HCT116 (cell line): Measurements from ENCODE around the gene ANGEL1. TPM values are rescaled to one million over a fixed set of nuclear protein-coding genes. Genes with fewer than 3 reads are reported as not detected.

Experiments
- ATAC-seq: fragments of 200-7000 bp; cut with Tn5 transposase; 2 replicates; pipeline ENCODE4 v1.9.1; 2020; ENCODE audit warnings: mild to moderate bottlenecking, moderate library complexity
- BruUV-seq: library from RNA; stranded (reverse); fragments of 400-500 nt; replicated peaks from 2 replicates; lab custom pipeline; 2021; lab: Mats Ljungman, UMichigan
- CTCF ChIA-PET: fragments of 300-600 bp; sonication (Branson Sonifier 250); formaldehyde crosslinking; loops from one replicate; lab custom pipeline; 2021; ENCODE audit warnings: antibody characterized with exemption; lab: Charles Lee
- POLR2A ChIA-PET: fragments of 300-600, 350-600 bp; sonication (Branson Sonifier 250); formaldehyde crosslinking; loops from one replicate; lab custom pipeline; 2021; ENCODE audit warnings: antibody characterized with exemption; lab: Charles Lee
- RAD21 ChIA-PET, 2 experiments: fragments of 300-600 bp; sonication (Branson Sonifier 250); formaldehyde crosslinking; loops; one replicate each; lab custom pipeline; 2023; ENCODE audit warnings: low total read pairs in 2 of 2; ENCODE audit not compliant: uncharacterized antibody in 2 of 2, unreplicated experiment in 2 of 2, low non-redundant PET in 1 of 2; lab: Charles Lee
- DNase-seq: peaks from one replicate; pipeline ENCODE4 v3.0.0-alpha.2; 2010; ENCODE audit warnings: low read depth, low spot score
- H2AFZ ChIP-seq: fragments of 200-600 bp; shearing (Covaris generic), sonication (generic); 2 replicates; pipeline ENCODE4 v1.6.1; 2017; ENCODE audit warnings: low read depth, mixed run types, mixed read lengths, antibody characterized with exemption, low read length; ENCODE audit not compliant: poor library complexity, severe bottlenecking
- H3K27ac ChIP-seq: 2 replicates; pipeline ENCODE4 v1.5.1; 2012; ENCODE audit warnings: low read depth, low read length
- H3K27me3 ChIP-seq: fragments of 200-600 bp; sonication (generic); 2 replicates; pipeline ENCODE4 v1.6.1; 2016; ENCODE audit warnings: mixed run types, low read length, mixed read lengths; ENCODE audit not compliant: insufficient read depth
- H3K36me3 ChIP-seq, 2 experiments: fragments of 200-500 bp in 1 of 2; fragments of 200-600 bp in 1 of 2; sonication (Bioruptor generic) in 1 of 2; sonication (generic) in 1 of 2; 2 replicates each; pipeline versions ENCODE4 v1.5.1 to v1.6.1; 2014 to 2016; ENCODE audit warnings: low read length in 2 of 2, inconsistent platforms in 1 of 2, mixed read lengths in 1 of 2, mixed run types in 1 of 2; ENCODE audit not compliant: insufficient read depth in 2 of 2, control insufficient read depth in 1 of 2
- H3K4me1 ChIP-seq, 2 experiments: fragments of 200-600 bp in 1 of 2; sonication (generic) in 1 of 2; 2 replicates each; pipeline versions ENCODE4 v1.5.1 to v1.6.1; 2012 to 2017; ENCODE audit warnings: low read length in 2 of 2, inconsistent platforms in 1 of 2, mild to moderate bottlenecking in 1 of 2, mixed read lengths in 1 of 2, mixed run types in 1 of 2, moderate library complexity in 1 of 2; ENCODE audit not compliant: insufficient read depth in 2 of 2, control insufficient read depth in 1 of 2
- H3K4me2 ChIP-seq: fragments of 200-600 bp; sonication (generic); 2 replicates; pipeline ENCODE4 v1.6.1; 2017; ENCODE audit warnings: mixed run types, low read length, mixed read lengths
- H3K4me3 ChIP-seq, 2 experiments: fragments of 200-600 bp in 1 of 2; sonication (generic) in 1 of 2; replicated peaks in 1 of 2; 2 replicates each; pipeline ENCODE4 v1.5.1; 2011 to 2016; ENCODE audit warnings: low read length in 2 of 2, control low read depth in 1 of 2, low read depth in 1 of 2, mild to moderate bottlenecking in 1 of 2, mixed read lengths in 1 of 2, mixed run types in 1 of 2
- H3K79me2 ChIP-seq: fragments of 200-600 bp; sonication (generic); 2 replicates; pipeline ENCODE4 v1.6.1; 2017; ENCODE audit warnings: mild to moderate bottlenecking, mixed run types, low read length, moderate library complexity, mixed read lengths; ENCODE audit not compliant: insufficient read depth
- H3K9ac ChIP-seq: fragments of 200-600 bp; sonication (generic); 2 replicates; pipeline ENCODE4 v1.6.1; 2016; ENCODE audit warnings: low read length, mixed read lengths
- H3K9me2 ChIP-seq: fragments of 200-600 bp; sonication (generic), shearing (Covaris generic); 2 replicates; pipeline ENCODE4 v1.6.1; 2017; ENCODE audit warnings: mixed run types, mild to moderate bottlenecking, moderate library complexity; ENCODE audit not compliant: insufficient read depth
- H3K9me3 ChIP-seq, 2 experiments: fragments of 200-500 bp in 1 of 2; fragments of 200-600 bp in 1 of 2; sonication (Bioruptor generic) in 1 of 2; sonication (generic) in 1 of 2; 2 replicates each; pipeline ENCODE4 v1.6.1; 2014 to 2017; ENCODE audit warnings: low read length in 2 of 2, mixed read lengths in 2 of 2, inconsistent platforms in 1 of 2, low read depth in 1 of 2, mild to moderate bottlenecking in 1 of 2, mixed run types in 1 of 2, moderate library complexity in 1 of 2; ENCODE audit not compliant: control insufficient read depth in 1 of 2, insufficient read depth in 1 of 2
- H4K20me1 ChIP-seq: fragments of 200-600 bp; sonication (generic), shearing (Covaris generic); 2 replicates; pipeline ENCODE4 v1.6.1; 2017; ENCODE audit warnings: mixed run types, mild to moderate bottlenecking, moderate library complexity; ENCODE audit not compliant: insufficient read depth
- CBX3 ChIP-seq: IDR thresholded peaks from 2 replicates; pipeline ENCODE4 v1.6.1; 2012; ENCODE audit warnings: low read depth
- CEBPB ChIP-seq: IDR thresholded peaks from 2 replicates; pipeline ENCODE4 v1.6.1; 2012; ENCODE audit warnings: low read depth
- EGR1 ChIP-seq: IDR thresholded peaks from 2 replicates; pipeline ENCODE4 v1.6.1; 2012; ENCODE audit warnings: low read depth
- FOSL1 ChIP-seq: IDR thresholded peaks from 2 replicates; pipeline ENCODE4 v1.6.1; 2012; ENCODE audit warnings: low read depth
- MAX ChIP-seq: IDR thresholded peaks from 2 replicates; pipeline ENCODE4 v1.6.1; 2012
- POLR2A ChIP-seq: IDR thresholded peaks from 2 replicates; pipeline ENCODE4 v1.7.0; 2011; ENCODE audit warnings: borderline replicate concordance; ENCODE audit not compliant: insufficient read depth, insufficient read length; ENCODE audit errors: extremely low read depth
- POLR2AphosphoS5 ChIP-seq: IDR thresholded peaks from 2 replicates; pipeline ENCODE4 v1.6.1; 2011; ENCODE audit warnings: mild to moderate bottlenecking, low read depth, low read length, moderate library complexity
- RAD21 ChIP-seq: IDR thresholded peaks from 2 replicates; pipeline ENCODE4 v1.6.1; 2012; ENCODE audit warnings: low read depth, mild to moderate bottlenecking
- REST ChIP-seq: IDR thresholded peaks from 2 replicates; pipeline ENCODE4 v1.6.1; 2012; ENCODE audit warnings: low read depth
- SIN3A ChIP-seq: IDR thresholded peaks from 2 replicates; pipeline ENCODE4 v1.6.1; 2012; ENCODE audit warnings: low read depth
- SP1 ChIP-seq: IDR thresholded peaks from 2 replicates; pipeline ENCODE4 v1.6.1; 2012; ENCODE audit warnings: low read depth
- YY1 ChIP-seq: IDR thresholded peaks from 2 replicates; pipeline ENCODE4 v1.6.1; 2011; ENCODE audit warnings: low read length, low read depth, moderate library complexity, mild to moderate bottlenecking; ENCODE audit not compliant: insufficient replicate concordance; ENCODE audit errors: extremely low read depth
- ZBTB33 ChIP-seq: IDR thresholded peaks from 2 replicates; pipeline ENCODE4 v1.6.1; 2011; ENCODE audit warnings: mild to moderate bottlenecking, low read length, moderate library complexity; ENCODE audit not compliant: insufficient replicate concordance; ENCODE audit errors: extremely low read depth
- intact Hi-C: fragments of 100-400 bp; cut with micrococcal nuclease; formaldehyde crosslinking; loops from 2 replicates; pipeline ENCODE4 v1.10.0; 2022
- total RNA-seq: library from RNA; stranded (reverse); gene quantifications from one replicate; pipeline ENCODE4 v1.2.1, GENCODE V29; 2021; ENCODE audit not compliant: unreplicated experiment

The ANGEL1 gene
- total RNA-seq, 1 experiment from 2014 or later: 20.6 TPM

GRCh38 chr14:76784266-76784874 is 28.3 kb downstream of the ANGEL1 start:
- Histone ChIP-seq H3K4me2 (no peak overlapping the region), H3K4me1 (no peaks in the 10 kb centered on the region), H3K36me3 (peaks cover 22 to 29% of the 10 kb centered on the region in 2 experiments; a peak in 3 of 4 replicates), H3K27ac (no peak overlapping the region), H3K79me2 (no peaks in the 10 kb centered on the region), H3K27me3 (no peaks in the 10 kb centered on the region), H2AFZ (no peak overlapping the region), H4K20me1 (no peaks in the 10 kb centered on the region), H3K9ac (no peak overlapping the region), H3K9me3 (no peaks in the 10 kb centered on the region), H3K9me2 (no peaks in the 10 kb centered on the region), H3K4me3 (no peak overlapping the region)
- ChIA-PET CTCF (interaction anchor here (0.8 to 2.6 kb wide), 11 partner anchors 11 to 74 kb away, joined by 3 to 38 read pairs (median 7); partner anchors contain the start of gene VASH1), POLR2A (interaction anchor here (1.8 kb wide), 1 partner anchor 27 kb away, joined by 5 read pairs; no protein-coding TSS in a partner anchor), RAD21 (no interaction called here)
- no peak for TF ChIP-seq RAD21
- no peak for TF ChIP-seq FOSL1
- TF ChIP-seq SIN3A: no peak
- intact Hi-C loops: no loop called here
- no TSS peak for BruUV-seq
- ATAC-seq (no peak), DNase-seq (no peak)

- Histone ChIP-seq H3K9ac (no peak overlapping the region), H3K4me3 (no peak overlapping the region), H3K36me3 (peaks cover 15 to 19% of the 10 kb centered on the region in 2 experiments; a peak in 3 of 4 replicates), H3K27ac (no peak overlapping the region), H3K27me3 (no peaks in the 10 kb centered on the region), H3K79me2 (no peaks in the 10 kb centered on the region), H3K4me2 (no peak overlapping the region), H3K9me3 (no peaks in the 10 kb centered on the region), H2AFZ (no peak overlapping the region), H3K9me2 (no peaks in the 10 kb centered on the region), H4K20me1 (no peaks in the 10 kb centered on the region), H3K4me1 (no peaks in the 10 kb centered on the region)
- ChIA-PET RAD21 (no interaction called here), POLR2A (no interaction called here), CTCF (interaction anchor here (1.5 to 2.6 kb wide), 2 partner anchors 24 to 72 kb away, joined by 3 to 38 read pairs; no protein-coding TSS in a partner anchor)
- no TSS peak for BruUV-seq
- intact Hi-C loops: no loop called here
- ATAC-seq (no peak), DNase-seq (no peak)
- no peak for TF ChIP-seq RAD21
- no peak for TF ChIP-seq YY1
- TF ChIP-seq REST: no peak
- no peak for TF ChIP-seq CEBPB
- TF ChIP-seq SIN3A: no peak
- TF ChIP-seq SP1: no peak
- TF ChIP-seq POLR2A: no peak
- TF ChIP-seq POLR2AphosphoS5: no peak
- no peak for TF ChIP-seq EGR1
- no peak for TF ChIP-seq MAX
- no peak for TF ChIP-seq FOSL1
- no peak for TF ChIP-seq CBX3
- TF ChIP-seq ZBTB33: no peak
These were observed 29.7 kb downstream of the ANGEL1 start for GRCh38 chr14:76782885-76783566.
